Naive thymus-derived CD8-positive, alpha-beta T cell (primary cell): ENCODE data around the gene ONECUT1. TPM values are rescaled to one million over a fixed set of nuclear protein-coding genes. Genes with fewer than 3 reads are reported as not detected.

Experiments used
- ATAC-seq, 2 donors: fragments of 150-1000 bp; cut with Tn5 transposase in 1 of 2; sonication (Bioruptor Pico), chemical (Tn5 transposase) in 1 of 2; 1 replicate in 1 of 2; 2 replicates in 1 of 2; pipeline ENCODE4 v1.10.0; 2021; ENCODE audit warnings: mild to moderate bottlenecking in 2 of 2, moderate library complexity in 2 of 2
- POLR2A ChIA-PET: fragments of 350-600 bp; sonication (Branson Sonifier 250); formaldehyde crosslinking; loops from one replicate; lab custom pipeline; 2021; ENCODE audit warnings: antibody characterized with exemption; lab: Charles Lee
- DNase-seq, 10 donors: peaks; one replicate each; pipeline versions ENCODE4 v3.0.0 to v3.0.0-alpha.2; 2020 to 2022
- H3K27ac Mint-ChIP-seq, 10 donors: one replicate each; pipeline ENCODE4 v1.8.0; 2020 to 2022; ENCODE audit warnings: mild to moderate bottlenecking in 10 of 10, mixed read lengths in 10 of 10, moderate library complexity in 4 of 10, inconsistent platforms in 1 of 10
- H3K27me3 Mint-ChIP-seq, 5 donors: one replicate each; pipeline ENCODE4 v1.8.0; 2021 to 2022; ENCODE audit warnings: mixed read lengths in 5 of 5
- H3K36me3 Mint-ChIP-seq, 3 donors: one replicate each; pipeline ENCODE4 v1.8.0; 2020 to 2022; ENCODE audit warnings: mixed read lengths in 3 of 3, mild to moderate bottlenecking in 2 of 3, inconsistent platforms in 1 of 3
- H3K4me1 Mint-ChIP-seq, 4 donors: one replicate each; pipeline ENCODE4 v1.8.0; 2021 to 2022; ENCODE audit warnings: mixed read lengths in 4 of 4
- H3K4me3 Mint-ChIP-seq, 10 donors: one replicate each; pipeline ENCODE4 v1.8.0; 2020 to 2022; ENCODE audit warnings: mild to moderate bottlenecking in 10 of 10, mixed read lengths in 10 of 10, moderate library complexity in 6 of 10, inconsistent platforms in 1 of 10
- H3K9me3 Mint-ChIP-seq, 9 donors: one replicate each; pipeline ENCODE4 v1.8.0; 2020 to 2022; ENCODE audit warnings: mixed read lengths in 9 of 9, mild to moderate bottlenecking in 3 of 9, inconsistent platforms in 1 of 9, moderate library complexity in 1 of 9
- polyA plus RNA-seq, 3 donors: library from polyadenylated mRNA; unstranded; fragments of 300-500 nt; fragmentation: Illumina TruSeq; gene quantifications; one replicate each; pipeline ENCODE4 v1.2.3, GENCODE V29; 2021
- total RNA-seq, 8 experiments: library from RNA in 2 of 8; stranded (reverse) in 2 of 8; gene quantifications; one replicate each; pipeline ENCODE4 v1.2.3 and lab custom pipeline; 2021 to 2026

Gene ONECUT1
- total and polyA plus RNA-seq, 5 experiments from 2014 or later: not detected

- Mint-ChIP-seq H3K36me3 (no peaks in the 10 kb centered on the region), H3K4me3 (peak overlapping the region in 3 of 10 donors; percentile 22 to 45 (median 45)), H3K27me3 (peaks cover 35 to 86% (median 55%) of the 10 kb centered on the region in 5 donors), H3K4me1 (peaks cover 14 to 39% (median 39%) of the 10 kb centered on the region in 4 donors), H3K27ac (no peak overlapping the region), H3K9me3 (no peaks in the 10 kb centered on the region)
- POLR2A ChIA-PET: no interaction called here
- DNase-seq: no peak
- ATAC-seq: no peak
Measured at GRCh38 chr15:52785672-52786406, 4.3 kb downstream of the ONECUT1 start.

- DNase-seq (peak in 1 of 10 donors; percentile 32), ATAC-seq (no peak)
- Mint-ChIP-seq H3K4me3 (peak overlapping the region in 5 of 10 donors; percentile 22 to 52 (median 45)), H3K27ac (no peak overlapping the region), H3K36me3 (no peaks in the 10 kb centered on the region), H3K4me1 (peaks cover 15 to 46% (median 43%) of the 10 kb centered on the region in 4 donors), H3K9me3 (no peaks in the 10 kb centered on the region), H3K27me3 (peaks cover 40 to 93% (median 62%) of the 10 kb centered on the region in 5 donors)
- POLR2A ChIA-PET: no interaction called here
Measured at GRCh38 chr15:52784799-52785671, 5.1 kb downstream of the ONECUT1 start.

DNA sequence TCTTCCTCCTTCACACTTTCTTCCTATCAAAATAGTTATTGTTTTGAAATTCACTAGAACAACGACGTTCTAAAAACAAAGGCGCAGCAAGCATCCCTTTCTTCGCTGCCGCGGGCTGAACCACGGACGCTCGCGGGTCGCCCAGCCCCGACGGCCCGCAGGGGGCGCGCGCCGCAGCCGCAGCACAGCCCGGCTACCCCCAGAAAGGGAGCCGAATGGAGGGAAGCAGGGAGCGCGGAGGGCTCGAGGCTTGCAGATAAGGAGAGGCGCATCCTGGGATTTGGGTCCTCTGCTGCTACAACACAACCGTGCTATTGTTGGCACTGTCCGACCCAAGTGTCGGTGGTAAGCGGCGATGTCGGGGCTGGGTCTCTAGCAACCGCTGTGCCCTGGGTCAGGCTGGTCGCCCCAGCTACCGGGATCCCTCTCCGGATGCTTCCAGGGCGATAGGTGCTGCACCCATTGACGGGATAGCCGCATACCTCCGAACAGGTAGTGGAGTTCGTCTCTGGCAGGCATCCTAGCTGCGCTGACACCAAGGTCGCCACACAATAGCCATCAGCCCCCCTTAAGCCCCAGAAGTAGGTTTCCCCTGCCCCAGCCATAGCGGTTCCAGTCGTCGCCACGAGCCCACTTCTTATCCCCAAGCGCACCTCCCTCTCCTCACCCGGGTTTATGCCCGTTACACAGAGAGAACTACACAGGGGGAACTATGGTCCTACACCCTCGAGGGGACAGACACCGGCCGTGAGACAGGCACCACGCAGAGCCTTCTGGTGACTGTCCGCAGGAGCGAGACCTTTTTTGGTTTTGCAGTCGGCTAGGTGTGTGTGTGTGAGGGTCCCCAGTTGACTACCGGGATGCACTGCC lies 6.0 kb downstream of the ONECUT1 start:
- Mint-ChIP-seq H3K4me1 (peaks cover 11 to 42% (median 39%) of the 10 kb centered on the region in 4 donors), H3K4me3 (peak overlapping the region in 7 of 10 donors; percentile 14 to 69 (median 34)), H3K9me3 (no peaks in the 10 kb centered on the region), H3K27ac (no peak overlapping the region), H3K27me3 (peaks cover 44 to 93% (median 63%) of the 10 kb centered on the region in 5 donors), H3K36me3 (no peaks in the 10 kb centered on the region)
- DNase-seq: peak in 1 of 10 donors; percentile 19
- POLR2A ChIA-PET: no interaction called here
- peak; percentile 66 to 76 for ATAC-seq

- peaks cover 48 to 90% (median 64%) of the 10 kb centered on the region in 5 donors for H3K27me3 Mint-ChIP-seq
- DNase-seq (no peak), ATAC-seq (no peak)
- H3K4me3 Mint-ChIP-seq: peak overlapping the region in 8 of 10 donors; percentile 20 to 69 (median 46)
- H3K27ac Mint-ChIP-seq: no peak overlapping the region
- H3K9me3 Mint-ChIP-seq: no peaks in the 10 kb centered on the region
- POLR2A ChIA-PET: no interaction called here
- H3K4me1 Mint-ChIP-seq: peaks cover 9 to 38% (median 34%) of the 10 kb centered on the region in 4 donors
- H3K36me3 Mint-ChIP-seq: no peaks in the 10 kb centered on the region
Measured at GRCh38 chr15:52783191-52783829, 6.8 kb downstream of the ONECUT1 start.

DNA sequence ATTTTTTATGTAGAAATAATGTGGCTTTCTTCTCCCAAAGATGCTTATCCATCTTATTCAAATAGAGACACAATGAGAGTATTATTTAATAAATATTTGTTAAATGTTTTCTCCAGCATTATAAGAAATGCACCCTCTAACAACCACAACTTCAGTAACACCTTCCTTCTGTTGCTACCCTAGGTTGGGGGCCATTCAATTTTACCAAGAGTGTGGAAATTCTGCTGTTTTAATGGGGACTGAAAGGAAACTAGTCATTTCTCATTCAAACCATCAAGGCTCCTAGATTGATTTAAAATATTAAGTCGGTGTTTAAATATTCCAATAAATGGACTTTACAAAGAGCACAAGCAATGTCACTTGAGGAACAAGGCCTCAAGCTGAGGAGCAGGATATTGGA lies 7.6 kb downstream of the ONECUT1 start:
- DNase-seq (no peak), ATAC-seq (no peak)
- Mint-ChIP-seq H3K4me3 (peak overlapping the region in 1 of 10 donors; percentile 10), H3K27me3 (peaks cover 51 to 90% (median 62%) of the 10 kb centered on the region in 5 donors), H3K9me3 (no peaks in the 10 kb centered on the region), H3K27ac (no peak overlapping the region), H3K4me1 (peaks cover 9 to 33% (median 30%) of the 10 kb centered on the region in 4 donors), H3K36me3 (no peaks in the 10 kb centered on the region)
- POLR2A ChIA-PET: no interaction called here

GRCh38 chr15:52780172-52780980 lies 9.8 kb downstream of the ONECUT1 start:
- Mint-ChIP-seq H3K27ac (no peak overlapping the region), H3K9me3 (no peaks in the 10 kb centered on the region), H3K36me3 (no peaks in the 10 kb centered on the region), H3K27me3 (peaks cover 53 to 90% (median 72%) of the 10 kb centered on the region in 5 donors), H3K4me3 (peak overlapping the region in 9 of 10 donors; percentile 38 to 77 (median 57)), H3K4me1 (peaks cover 3 to 25% (median 19%) of the 10 kb centered on the region in 4 donors)
- POLR2A ChIA-PET: no interaction called here
- peak; percentile 68 to 76 for ATAC-seq
- peak in 9 of 10 donors; percentile 30 to 69 (median 52) for DNase-seq

GRCh38 chr15:52778457-52778856 lies 11.7 kb downstream of the ONECUT1 start:
- peaks cover 3 to 17% (median 10%) of the 10 kb centered on the region in 4 donors for H3K4me1 Mint-ChIP-seq
- no peak for ATAC-seq
- POLR2A ChIA-PET: no interaction called here
- H3K27ac Mint-ChIP-seq: no peak overlapping the region
- no peak for DNase-seq
- no peak overlapping the region for H3K4me3 Mint-ChIP-seq
- H3K27me3 Mint-ChIP-seq: peaks cover 51 to 81% (median 69%) of the 10 kb centered on the region in 5 donors
- no peaks in the 10 kb centered on the region for H3K9me3 Mint-ChIP-seq
- no peaks in the 10 kb centered on the region for H3K36me3 Mint-ChIP-seq

- POLR2A ChIA-PET: no interaction called here
- ATAC-seq (no peak), DNase-seq (no peak)
- H3K27ac Mint-ChIP-seq: no peak overlapping the region
- H3K4me1 Mint-ChIP-seq: no peaks in the 10 kb centered on the region
- no peaks in the 10 kb centered on the region for H3K9me3 Mint-ChIP-seq
- no peaks in the 10 kb centered on the region for H3K36me3 Mint-ChIP-seq
- no peak overlapping the region for H3K4me3 Mint-ChIP-seq
- H3K27me3 Mint-ChIP-seq: peaks cover 42 to 68% (median 56%) of the 10 kb centered on the region in 5 donors
Measured at GRCh38 chr15:52772766-52773165, 17.4 kb downstream of the ONECUT1 start.

DNA sequence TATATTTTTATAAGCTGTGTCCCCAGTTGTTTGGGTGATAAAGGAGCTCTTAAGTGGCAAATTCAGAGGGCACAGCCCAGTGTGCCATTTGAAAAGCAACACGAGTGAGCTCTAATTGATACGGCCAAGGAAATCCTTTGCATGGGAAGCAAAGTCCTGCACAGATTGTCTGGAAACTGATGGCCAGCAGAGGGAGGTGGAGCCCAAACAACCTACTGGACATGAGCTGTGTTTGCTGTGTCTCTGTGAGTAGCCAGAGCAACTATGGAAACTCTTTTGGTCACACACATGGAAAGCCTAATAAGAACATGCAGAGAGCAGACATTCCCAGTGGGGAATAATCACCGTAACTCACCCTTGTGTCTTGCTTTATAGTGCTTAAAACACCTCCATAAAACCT lies 24.4 kb downstream of the ONECUT1 start:
- POLR2A ChIA-PET: no interaction called here
- Mint-ChIP-seq H3K4me3 (no peak overlapping the region), H3K27ac (no peak overlapping the region), H3K4me1 (no peaks in the 10 kb centered on the region), H3K27me3 (peaks cover 34 to 75% (median 48%) of the 10 kb centered on the region in 5 donors), H3K9me3 (no peaks in the 10 kb centered on the region), H3K36me3 (no peaks in the 10 kb centered on the region)
- DNase-seq (no peak), ATAC-seq (no peak)

- Mint-ChIP-seq H3K27me3 (peaks cover 34 to 83% (median 53%) of the 10 kb centered on the region in 5 donors), H3K4me1 (no peaks in the 10 kb centered on the region), H3K36me3 (no peaks in the 10 kb centered on the region), H3K9me3 (no peaks in the 10 kb centered on the region), H3K4me3 (no peak overlapping the region), H3K27ac (no peak overlapping the region)
- DNase-seq (no peak), ATAC-seq (no peak)
- POLR2A ChIA-PET: no interaction called here
Measured at GRCh38 chr15:52764731-52765130, 25.4 kb downstream of the ONECUT1 start.

- no peak for ATAC-seq
- no peak overlapping the region for H3K4me3 Mint-ChIP-seq
- no peak for DNase-seq
- H3K36me3 Mint-ChIP-seq: no peaks in the 10 kb centered on the region
- no peak overlapping the region for H3K27ac Mint-ChIP-seq
- peaks cover 26 to 75% (median 49%) of the 10 kb centered on the region in 5 donors for H3K27me3 Mint-ChIP-seq
- no peaks in the 10 kb centered on the region for H3K4me1 Mint-ChIP-seq
- POLR2A ChIA-PET: no interaction called here
- H3K9me3 Mint-ChIP-seq: no peaks in the 10 kb centered on the region
Measured at GRCh38 chr15:52762621-52763020, 27.5 kb downstream of the ONECUT1 start.
